HEK293T (cell line): ENCODE results near the gene NUFIP2.

Experiments used
- CTCF ChIA-PET: fragments of 350-600 bp; formaldehyde crosslinking; extraction: SDS; loops from one replicate; lab custom pipeline; 2021; ENCODE audit warnings: antibody characterized with exemption, inconsistent platforms; lab: Yijun Ruan, JAX
- POLR2A ChIA-PET: fragments of 350-600 bp; formaldehyde crosslinking; extraction: SDS; loops from one replicate; lab custom pipeline; 2020; ENCODE audit warnings: antibody characterized with exemption, inconsistent platforms; lab: Yijun Ruan, JAX
- DNase-seq: peaks from one replicate; pipeline ENCODE4 v3.0.0; 2012; ENCODE audit warnings: mixed read lengths; ENCODE audit errors: extremely low spot score
- ARNT ChIP-seq: fragments of 450-650 bp; IDR thresholded peaks from 2 replicates; pipeline ENCODE4 v1.6.1; 2017; ENCODE audit warnings: mild to moderate bottlenecking
- BHLHE40 ChIP-seq: fragments of 450-650 bp; IDR thresholded peaks from 2 replicates; pipeline ENCODE4 v1.6.1; 2016; ENCODE audit warnings: mild to moderate bottlenecking, moderate library complexity, borderline replicate concordance
- CTBP1 ChIP-seq: fragments of 450-650 bp; IDR thresholded peaks from 2 replicates; pipeline ENCODE4 v1.6.1; 2016; ENCODE audit warnings: borderline replicate concordance
- ELF4 ChIP-seq: fragments of 450-650 bp; IDR thresholded peaks from 2 replicates; pipeline ENCODE4 v1.6.1; 2017; ENCODE audit warnings: antibody characterized with exemption
- FOXA1 ChIP-seq: fragments of 450-650 bp; IDR thresholded peaks from 2 replicates; pipeline ENCODE4 v1.6.1; 2016; ENCODE audit warnings: mild to moderate bottlenecking
- FOXK2 ChIP-seq: fragments of 450-650 bp; IDR thresholded peaks from 2 replicates; pipeline ENCODE4 v1.6.1; 2016; ENCODE audit warnings: mild to moderate bottlenecking
- FOXM1 ChIP-seq: fragments of 450-650 bp; IDR thresholded peaks from 2 replicates; pipeline ENCODE4 v1.6.1; 2017; ENCODE audit warnings: mild to moderate bottlenecking, borderline replicate concordance
- HDGF ChIP-seq: fragments of 450-650 bp; IDR thresholded peaks from 2 replicates; pipeline ENCODE4 v1.6.1; 2017; ENCODE audit warnings: antibody characterized with exemption, borderline replicate concordance
- L3MBTL2 ChIP-seq: fragments of 450-650 bp; conservative IDR thresholded peaks from 2 replicates; pipeline ENCODE4 v1.6.1; 2016; ENCODE audit warnings: mild to moderate bottlenecking
- LEF1 ChIP-seq: fragments of 450-650 bp; IDR thresholded peaks from 2 replicates; pipeline ENCODE4 v1.6.1; 2017; ENCODE audit warnings: mild to moderate bottlenecking, borderline replicate concordance
- NFRKB ChIP-seq: fragments of 450-650 bp; IDR thresholded peaks from 2 replicates; pipeline ENCODE4 v1.6.1; 2016; ENCODE audit warnings: mild to moderate bottlenecking, moderate library complexity
- SP1 ChIP-seq: fragments of 450-650 bp; IDR thresholded peaks from 2 replicates; pipeline ENCODE4 v1.6.1; 2017
- SUZ12 ChIP-seq: fragments of 450-650 bp; IDR thresholded peaks from 2 replicates; pipeline ENCODE4 v1.6.1; 2016; ENCODE audit warnings: mild to moderate bottlenecking
- TARDBP ChIP-seq: fragments of 450-650 bp; IDR thresholded peaks from 2 replicates; pipeline ENCODE4 v1.6.1; 2016
- ZNF384 ChIP-seq: fragments of 450-650 bp; IDR thresholded peaks from 2 replicates; pipeline ENCODE4 v1.6.1; 2016
- TF ChIP-seq, protein P1 (sequence below): fragments of 450-650 bp; IDR thresholded peaks from 2 replicates; pipeline ENCODE4 v1.6.1; 2016

The NUFIP2 gene

DNA sequence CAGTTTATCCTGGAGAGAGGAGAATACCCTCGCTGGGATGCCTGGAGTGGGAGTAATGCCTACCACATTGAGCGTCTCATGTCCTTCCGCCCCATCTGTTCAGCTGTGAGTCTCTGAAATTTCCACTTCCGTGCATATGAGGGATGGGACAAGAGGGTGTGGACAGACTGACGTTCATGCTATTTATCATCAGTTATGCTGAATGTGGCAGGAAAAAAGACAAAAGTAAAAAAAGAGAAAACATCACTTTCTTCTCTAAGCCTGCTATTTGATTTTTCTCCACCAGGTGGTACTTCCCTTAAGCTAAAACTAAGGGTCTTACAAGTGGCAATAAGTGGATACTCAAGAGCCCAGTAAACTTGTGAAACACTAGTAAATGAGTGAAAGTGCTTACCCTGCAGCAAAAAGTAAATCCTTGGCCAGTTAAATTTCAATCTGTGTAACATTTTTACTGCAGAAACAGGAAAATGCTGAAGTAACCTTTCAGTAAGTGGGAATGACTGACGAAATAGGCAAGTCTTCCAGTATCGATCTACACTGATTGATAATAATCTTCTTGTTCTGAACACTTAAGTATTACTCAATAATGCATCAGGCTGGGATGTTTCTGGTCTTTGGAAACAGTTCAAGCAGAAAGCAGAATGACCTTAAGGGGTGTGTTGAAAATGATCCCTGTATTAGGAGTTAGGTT, 41.7 kb downstream of the NUFIP2 start:
- POLR2A ChIA-PET: interaction anchor here (1.9 kb wide), 1 partner anchor 42 kb away, joined by 13 read pairs; the partner anchor contains the start of gene NUFIP2
- DNase-seq: peak; percentile 12
- CTCF ChIA-PET: no interaction called here
- TF ChIP-seq BHLHE40 (no peak), CTBP1 (no peak), HDGF (no peak), LEF1 (no peak), L3MBTL2 (no peak), TARDBP (no peak), ELF4 (no peak), FOXM1 (no peak), ZNF384 (no peak), FOXA1 (no peak), FOXK2 (no peak), SUZ12 (no peak), ARNT (no peak), SP1 (no peak), NFRKB (no peak)
- TF ChIP-seq, protein P1, sequence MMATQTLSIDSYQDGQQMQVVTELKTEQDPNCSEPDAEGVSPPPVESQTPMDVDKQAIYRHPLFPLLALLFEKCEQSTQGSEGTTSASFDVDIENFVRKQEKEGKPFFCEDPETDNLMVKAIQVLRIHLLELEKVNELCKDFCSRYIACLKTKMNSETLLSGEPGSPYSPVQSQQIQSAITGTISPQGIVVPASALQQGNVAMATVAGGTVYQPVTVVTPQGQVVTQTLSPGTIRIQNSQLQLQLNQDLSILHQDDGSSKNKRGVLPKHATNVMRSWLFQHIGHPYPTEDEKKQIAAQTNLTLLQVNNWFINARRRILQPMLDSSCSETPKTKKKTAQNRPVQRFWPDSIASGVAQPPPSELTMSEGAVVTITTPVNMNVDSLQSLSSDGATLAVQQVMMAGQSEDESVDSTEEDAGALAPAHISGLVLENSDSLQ: no peak

DNA sequence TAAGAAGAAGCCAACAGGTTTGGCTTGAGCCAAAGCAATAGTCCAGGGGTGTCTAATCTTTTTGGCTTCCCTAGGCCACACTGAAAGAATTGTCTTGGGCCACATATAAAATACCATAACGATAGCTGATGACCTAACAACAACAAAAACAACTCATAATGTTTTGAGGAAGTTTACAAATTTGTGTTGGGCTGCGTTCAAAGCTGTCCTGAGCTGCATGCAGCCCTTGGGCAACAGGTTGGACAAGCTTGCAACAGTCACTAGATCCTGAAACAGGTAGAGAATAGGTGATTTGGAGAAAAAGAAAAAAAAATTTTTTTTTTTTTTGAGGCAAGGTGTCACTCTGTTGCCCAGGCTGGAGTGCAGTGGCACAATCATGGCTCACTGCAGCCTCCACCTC, 42.8 kb downstream of the NUFIP2 start:
- no peak for DNase-seq
- CTCF ChIA-PET: interaction anchor here (0.6 to 1.8 kb wide), 4 partner anchors 32 to 271 kb away, joined by 3 to 5 read pairs (median 4); partner anchors contain the start of gene MYO18A
- POLR2A ChIA-PET: interaction anchor here (0.6 to 1.9 kb wide), 4 partner anchors 10 to 266 kb away, joined by 3 to 13 read pairs (median 3); partner anchors contain the start of gene NUFIP2
- TF ChIP-seq FOXM1 (no peak), L3MBTL2 (no peak), FOXA1 (no peak), CTBP1 (no peak), LEF1 (no peak), SUZ12 (no peak), ARNT (no peak), HDGF (no peak), NFRKB (no peak), SP1 (no peak), BHLHE40 (no peak)
- TF ChIP-seq, protein P1: no peak

DNA sequence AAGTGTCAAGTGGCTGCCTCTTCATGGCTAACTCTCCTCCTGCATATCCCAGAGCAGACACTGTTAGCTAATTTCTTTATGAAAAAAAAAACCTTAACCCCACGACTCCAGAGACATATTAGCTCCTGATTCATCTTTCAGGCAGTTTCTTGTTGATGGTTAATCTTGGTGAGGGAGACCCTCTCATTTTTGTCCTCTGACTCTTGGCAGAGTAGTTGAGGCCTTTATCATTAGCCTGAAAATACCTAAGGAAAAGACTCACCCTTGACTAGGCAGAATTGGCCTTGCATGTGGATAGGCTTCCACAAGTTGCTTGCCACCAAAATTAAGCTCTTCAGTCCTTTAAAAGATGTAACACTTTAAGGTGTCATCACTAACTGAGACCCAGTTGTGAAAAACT, 43.3 kb downstream of the NUFIP2 start:
- CTCF ChIA-PET: interaction anchor here (0.5 to 1.8 kb wide), 6 partner anchors 16 to 875 kb away, joined by 3 to 5 read pairs (median 4); partner anchors contain the start of gene MYO18A
- POLR2A ChIA-PET: interaction anchor here (0.6 to 1.9 kb wide), 5 partner anchors 9 to 266 kb away, joined by 3 to 13 read pairs (median 3); partner anchors contain the start of gene NUFIP2

DNA sequence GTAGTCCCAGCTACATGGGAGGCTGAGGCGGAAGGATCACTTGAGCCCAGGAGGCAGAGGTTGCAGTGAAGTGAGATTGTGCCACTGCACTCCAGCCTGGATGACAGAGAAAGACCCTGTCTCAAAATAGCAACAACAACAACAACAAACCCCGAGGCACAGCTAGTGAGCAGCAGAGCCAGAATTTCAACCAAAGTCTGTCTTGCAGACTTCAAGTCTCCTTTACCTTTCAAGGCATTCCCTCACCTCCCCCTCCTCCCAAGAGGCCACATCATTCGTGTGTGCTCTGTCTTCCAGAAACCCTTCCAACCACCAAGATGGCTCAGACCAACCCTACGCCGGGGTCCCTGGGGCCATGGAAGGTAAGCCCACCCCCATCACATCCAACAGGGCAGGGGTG, 45.1 kb downstream of the NUFIP2 start:
- POLR2A ChIA-PET: no interaction called here
- no peak for TF ChIP-seq ARNT
- TF ChIP-seq NFRKB: no peak
- TF ChIP-seq, protein P1: no peak
- TF ChIP-seq FOXA1: no peak
- TF ChIP-seq TARDBP: no peak
- no peak for TF ChIP-seq LEF1
- TF ChIP-seq HDGF: no peak
- no peak for TF ChIP-seq FOXK2
- TF ChIP-seq ZNF384: no peak
- CTCF ChIA-PET: no interaction called here
- no peak for DNase-seq

More for the DNA sequence above, 43.3 kb downstream of the NUFIP2 start:
- no peak for DNase-seq
- TF ChIP-seq TARDBP: no peak
- TF ChIP-seq NFRKB: no peak
- no peak for TF ChIP-seq L3MBTL2
- TF ChIP-seq, protein P1: no peak
- TF ChIP-seq FOXM1: no peak
- TF ChIP-seq LEF1: no peak
- no peak for TF ChIP-seq HDGF
- no peak for TF ChIP-seq FOXK2
- TF ChIP-seq SP1: no peak
- TF ChIP-seq CTBP1: no peak
- no peak for TF ChIP-seq ELF4
- no peak for TF ChIP-seq ZNF384
- TF ChIP-seq SUZ12: no peak
- no peak for TF ChIP-seq BHLHE40
- no peak for TF ChIP-seq ARNT
- TF ChIP-seq FOXA1: no peak

DNA sequence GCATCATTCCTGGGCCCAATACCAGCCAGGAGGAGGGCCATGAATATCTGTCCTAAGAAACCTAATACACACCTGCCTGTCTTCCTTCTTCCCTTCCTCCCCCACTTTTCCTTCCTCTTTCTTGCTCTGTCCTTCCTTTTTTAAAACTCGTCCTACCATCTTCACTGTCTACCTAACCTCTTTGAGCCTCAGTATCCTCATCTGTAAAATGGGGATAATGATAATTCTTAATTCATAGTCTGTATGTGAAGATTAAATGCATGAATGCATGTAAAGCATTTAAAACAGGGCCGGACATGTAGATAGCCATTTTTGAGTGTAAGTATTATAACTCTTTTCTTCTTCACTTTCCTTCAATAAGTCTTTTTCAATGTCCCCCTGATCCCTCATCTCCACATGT, 46.7 kb downstream of the NUFIP2 start:
- no peak for DNase-seq
- CTCF ChIA-PET: no interaction called here
- POLR2A ChIA-PET: no interaction called here
- TF ChIP-seq TARDBP (no peak), BHLHE40 (no peak), L3MBTL2 (no peak), SUZ12 (no peak), NFRKB (no peak), ARNT (no peak), FOXA1 (no peak), ELF4 (no peak), LEF1 (no peak), CTBP1 (no peak)
- TF ChIP-seq, protein P1: no peak
